Spleen (tissue), 7 donors: Measurements from ENCODE around the gene MTG1.

Experiments used
- POLR2A ChIP-seq, 3 donors: fragments of 450-650 bp; IDR thresholded peaks; one replicate each; pipeline ENCODE4 v1.5.1; 2017; ENCODE audit warnings: antibody characterized with exemption in 3 of 3, mild to moderate bottlenecking in 1 of 3
- POLR2AphosphoS5 ChIP-seq, 3 donors: sonication (generic); formaldehyde crosslinking; IDR thresholded peaks; one replicate each; pipeline ENCODE4 v1.5.1; 2017; ENCODE audit warnings: antibody characterized with exemption in 3 of 3
- TF ChIP-seq, protein P1 (sequence below), 11 experiments: fragments of 200-600 bp in 7 of 11; fragments of 450-650 bp in 4 of 11; sonication (generic) in 4 of 11; IDR thresholded peaks in 8 of 11; conservative IDR thresholded peaks in 3 of 11; 1 replicate in 7 of 11; 2 replicates in 4 of 11; pipeline versions ENCODE4 v1.4.0 to v1.8.0; 2016 to 2021; ENCODE audit warnings: antibody characterized with exemption in 11 of 11, inconsistent platforms in 4 of 11, mild to moderate bottlenecking in 1 of 11
- donor health status: DM: no; HTN: no; CAD: no; lungs with moderate emphysema.
- donor health status: DM: no; HTN: no; CAD: no.
- donor health status: DM: no; HTN: no; CAD: no.

DNA sequence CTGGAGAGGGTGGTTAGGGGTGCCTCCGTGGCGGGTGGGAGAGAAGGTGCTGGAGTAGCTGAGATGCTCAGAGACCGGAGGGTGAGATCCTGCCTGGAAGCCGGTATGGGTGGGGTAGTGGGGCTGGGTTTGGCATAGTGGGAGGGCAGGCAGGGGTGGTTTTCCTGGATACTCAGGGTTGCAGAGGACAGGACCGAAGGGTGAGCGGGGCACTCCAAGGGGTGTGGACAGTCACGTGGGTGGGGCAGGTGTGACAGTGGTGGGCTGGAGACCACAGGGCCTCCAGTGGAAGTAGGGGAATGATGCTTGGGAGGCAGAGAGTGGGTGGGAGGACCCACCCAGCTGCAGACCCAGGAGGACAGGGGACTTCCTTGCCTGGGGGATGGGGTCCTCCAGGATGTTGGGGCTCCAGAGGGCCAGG is 61.7 kb downstream of the MTG1 start:
- TF ChIP-seq, protein P1, sequence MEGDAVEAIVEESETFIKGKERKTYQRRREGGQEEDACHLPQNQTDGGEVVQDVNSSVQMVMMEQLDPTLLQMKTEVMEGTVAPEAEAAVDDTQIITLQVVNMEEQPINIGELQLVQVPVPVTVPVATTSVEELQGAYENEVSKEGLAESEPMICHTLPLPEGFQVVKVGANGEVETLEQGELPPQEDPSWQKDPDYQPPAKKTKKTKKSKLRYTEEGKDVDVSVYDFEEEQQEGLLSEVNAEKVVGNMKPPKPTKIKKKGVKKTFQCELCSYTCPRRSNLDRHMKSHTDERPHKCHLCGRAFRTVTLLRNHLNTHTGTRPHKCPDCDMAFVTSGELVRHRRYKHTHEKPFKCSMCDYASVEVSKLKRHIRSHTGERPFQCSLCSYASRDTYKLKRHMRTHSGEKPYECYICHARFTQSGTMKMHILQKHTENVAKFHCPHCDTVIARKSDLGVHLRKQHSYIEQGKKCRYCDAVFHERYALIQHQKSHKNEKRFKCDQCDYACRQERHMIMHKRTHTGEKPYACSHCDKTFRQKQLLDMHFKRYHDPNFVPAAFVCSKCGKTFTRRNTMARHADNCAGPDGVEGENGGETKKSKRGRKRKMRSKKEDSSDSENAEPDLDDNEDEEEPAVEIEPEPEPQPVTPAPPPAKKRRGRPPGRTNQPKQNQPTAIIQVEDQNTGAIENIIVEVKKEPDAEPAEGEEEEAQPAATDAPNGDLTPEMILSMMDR (IDR thresholded peaks at IDR 0.05 in 8 of 11, conservative IDR thresholded peaks at IDR 0.05 in 3 of 11): no peak
- TF ChIP-seq POLR2A (IDR thresholded peaks at IDR 0.05): no peak
- no peak for TF ChIP-seq POLR2AphosphoS5 (IDR thresholded peaks at IDR 0.05)
